Liver (tissue), 3 donors: ENCODE data around the gene PHF21B.

ENCODE experiments used
- EGR1 ChIP-seq, 2 donors: IDR thresholded peaks; 2 replicates each; pipeline ENCODE4 v1.6.1; 2016 to 2018; ENCODE audit warnings: antibody characterized with exemption in 2 of 2, low read depth in 2 of 2
- FOXA1 ChIP-seq: IDR thresholded peaks from 2 replicates; pipeline ENCODE4 v1.6.1; 2016; ENCODE audit warnings: antibody characterized with exemption
- GABPA ChIP-seq, 2 donors: IDR thresholded peaks in 1 of 2; conservative IDR thresholded peaks in 1 of 2; 2 replicates each; pipeline ENCODE4 v1.6.1; 2016; ENCODE audit warnings: antibody characterized with exemption in 2 of 2, mild to moderate bottlenecking in 1 of 2, moderate library complexity in 1 of 2
- HNF4A ChIP-seq, 2 donors: conservative IDR thresholded peaks; 2 replicates each; pipeline ENCODE4 v1.6.1; 2016; ENCODE audit warnings: antibody characterized with exemption in 2 of 2, mild to moderate bottlenecking in 2 of 2
- MAX ChIP-seq: IDR thresholded peaks from 2 replicates; pipeline ENCODE4 v1.6.1; 2016; ENCODE audit warnings: antibody characterized with exemption
- RAD21 ChIP-seq, 2 donors: IDR thresholded peaks; 2 replicates each; pipeline ENCODE4 v1.6.1; 2016; ENCODE audit warnings: antibody characterized with exemption in 2 of 2, mild to moderate bottlenecking in 2 of 2
- RXRA ChIP-seq, 2 donors: IDR thresholded peaks; 2 replicates each; pipeline ENCODE4 v1.6.1; 2017 to 2018; ENCODE audit warnings: antibody characterized with exemption in 2 of 2, mild to moderate bottlenecking in 1 of 2
- SP1 ChIP-seq: IDR thresholded peaks from 2 replicates; pipeline ENCODE4 v1.6.1; 2018; ENCODE audit warnings: antibody characterized with exemption, mild to moderate bottlenecking
- TAF1 ChIP-seq: conservative IDR thresholded peaks from 2 replicates; pipeline ENCODE4 v1.6.1; 2016; ENCODE audit warnings: antibody characterized with exemption, mild to moderate bottlenecking
- ZBTB33 ChIP-seq: IDR thresholded peaks from 2 replicates; pipeline ENCODE4 v1.6.1; 2016; ENCODE audit warnings: antibody characterized with exemption
- TF ChIP-seq, protein P1 (sequence below): fragments of 150-350 bp; IDR thresholded peaks from 2 replicates; pipeline ENCODE4 v1.5.1; 2017; ENCODE audit warnings: improper control_type of control experiment, low read depth, low read length; ENCODE audit not compliant: missing input control
- TF ChIP-seq, protein P2 (sequence below): IDR thresholded peaks from 2 replicates; pipeline ENCODE4 v1.6.1; 2016; ENCODE audit warnings: antibody characterized with exemption, mild to moderate bottlenecking
- TF ChIP-seq, protein P3 (sequence below): IDR thresholded peaks from 2 replicates; pipeline ENCODE4 v1.6.1; 2016; ENCODE audit warnings: antibody characterized with exemption
- donor health status: healthy.
- donor health status: healthy.

DNA sequence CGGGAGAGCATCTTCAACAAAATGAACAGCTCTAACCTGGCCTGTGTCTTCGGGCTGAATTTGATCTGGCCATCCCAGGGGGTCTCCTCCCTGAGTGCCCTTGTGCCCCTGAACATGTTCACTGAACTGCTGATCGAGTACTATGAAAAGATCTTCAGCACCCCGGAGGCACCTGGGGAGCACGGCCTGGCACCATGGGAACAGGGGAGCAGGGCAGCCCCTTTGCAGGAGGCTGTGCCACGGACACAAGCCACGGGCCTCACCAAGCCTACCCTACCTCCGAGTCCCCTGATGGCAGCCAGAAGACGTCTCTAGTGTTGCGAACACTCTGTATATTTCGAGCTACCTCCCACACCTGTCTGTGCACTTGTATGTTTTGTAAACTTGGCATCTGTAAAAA, 147.5 kb downstream of the PHF21B start:
- TF ChIP-seq, protein P1, sequence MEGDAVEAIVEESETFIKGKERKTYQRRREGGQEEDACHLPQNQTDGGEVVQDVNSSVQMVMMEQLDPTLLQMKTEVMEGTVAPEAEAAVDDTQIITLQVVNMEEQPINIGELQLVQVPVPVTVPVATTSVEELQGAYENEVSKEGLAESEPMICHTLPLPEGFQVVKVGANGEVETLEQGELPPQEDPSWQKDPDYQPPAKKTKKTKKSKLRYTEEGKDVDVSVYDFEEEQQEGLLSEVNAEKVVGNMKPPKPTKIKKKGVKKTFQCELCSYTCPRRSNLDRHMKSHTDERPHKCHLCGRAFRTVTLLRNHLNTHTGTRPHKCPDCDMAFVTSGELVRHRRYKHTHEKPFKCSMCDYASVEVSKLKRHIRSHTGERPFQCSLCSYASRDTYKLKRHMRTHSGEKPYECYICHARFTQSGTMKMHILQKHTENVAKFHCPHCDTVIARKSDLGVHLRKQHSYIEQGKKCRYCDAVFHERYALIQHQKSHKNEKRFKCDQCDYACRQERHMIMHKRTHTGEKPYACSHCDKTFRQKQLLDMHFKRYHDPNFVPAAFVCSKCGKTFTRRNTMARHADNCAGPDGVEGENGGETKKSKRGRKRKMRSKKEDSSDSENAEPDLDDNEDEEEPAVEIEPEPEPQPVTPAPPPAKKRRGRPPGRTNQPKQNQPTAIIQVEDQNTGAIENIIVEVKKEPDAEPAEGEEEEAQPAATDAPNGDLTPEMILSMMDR, result no peak
- TF ChIP-seq ZBTB33 (no peak), SP1 (no peak), HNF4A (conservative IDR thresholded peaks at IDR 0.05) (no peak), FOXA1 (no peak), RXRA (IDR thresholded peaks at IDR 0.05) (no peak), RAD21 (IDR thresholded peaks at IDR 0.05) (no peak), TAF1 (no peak), MAX (no peak), GABPA (IDR thresholded peaks at IDR 0.05 in 1 of 2, conservative IDR thresholded peaks at IDR 0.05 in 1 of 2) (no peak), EGR1 (IDR thresholded peaks at IDR 0.05; ENCODE audit: low read depth in 2 of 2) (no peak)
- TF ChIP-seq, protein P2, sequence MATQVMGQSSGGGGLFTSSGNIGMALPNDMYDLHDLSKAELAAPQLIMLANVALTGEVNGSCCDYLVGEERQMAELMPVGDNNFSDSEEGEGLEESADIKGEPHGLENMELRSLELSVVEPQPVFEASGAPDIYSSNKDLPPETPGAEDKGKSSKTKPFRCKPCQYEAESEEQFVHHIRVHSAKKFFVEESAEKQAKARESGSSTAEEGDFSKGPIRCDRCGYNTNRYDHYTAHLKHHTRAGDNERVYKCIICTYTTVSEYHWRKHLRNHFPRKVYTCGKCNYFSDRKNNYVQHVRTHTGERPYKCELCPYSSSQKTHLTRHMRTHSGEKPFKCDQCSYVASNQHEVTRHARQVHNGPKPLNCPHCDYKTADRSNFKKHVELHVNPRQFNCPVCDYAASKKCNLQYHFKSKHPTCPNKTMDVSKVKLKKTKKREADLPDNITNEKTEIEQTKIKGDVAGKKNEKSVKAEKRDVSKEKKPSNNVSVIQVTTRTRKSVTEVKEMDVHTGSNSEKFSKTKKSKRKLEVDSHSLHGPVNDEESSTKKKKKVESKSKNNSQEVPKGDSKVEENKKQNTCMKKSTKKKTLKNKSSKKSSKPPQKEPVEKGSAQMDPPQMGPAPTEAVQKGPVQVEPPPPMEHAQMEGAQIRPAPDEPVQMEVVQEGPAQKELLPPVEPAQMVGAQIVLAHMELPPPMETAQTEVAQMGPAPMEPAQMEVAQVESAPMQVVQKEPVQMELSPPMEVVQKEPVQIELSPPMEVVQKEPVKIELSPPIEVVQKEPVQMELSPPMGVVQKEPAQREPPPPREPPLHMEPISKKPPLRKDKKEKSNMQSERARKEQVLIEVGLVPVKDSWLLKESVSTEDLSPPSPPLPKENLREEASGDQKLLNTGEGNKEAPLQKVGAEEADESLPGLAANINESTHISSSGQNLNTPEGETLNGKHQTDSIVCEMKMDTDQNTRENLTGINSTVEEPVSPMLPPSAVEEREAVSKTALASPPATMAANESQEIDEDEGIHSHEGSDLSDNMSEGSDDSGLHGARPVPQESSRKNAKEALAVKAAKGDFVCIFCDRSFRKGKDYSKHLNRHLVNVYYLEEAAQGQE, result no peak
- TF ChIP-seq, protein P3, sequence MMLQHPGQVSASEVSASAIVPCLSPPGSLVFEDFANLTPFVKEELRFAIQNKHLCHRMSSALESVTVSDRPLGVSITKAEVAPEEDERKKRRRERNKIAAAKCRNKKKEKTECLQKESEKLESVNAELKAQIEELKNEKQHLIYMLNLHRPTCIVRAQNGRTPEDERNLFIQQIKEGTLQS, result no peak
